HepG2 (cell line): ENCODE results near the gene GNPDA2. TPM values are rescaled to one million over a fixed set of nuclear protein-coding genes. Genes with fewer than 3 reads are reported as not detected.

Experiments
- ATAC-seq: fragments of 200-7000 bp; cut with Tn5 transposase; 3 replicates; pipeline ENCODE4 v1.9.1; 2020; ENCODE audit warnings: mild to moderate bottlenecking, moderate library complexity
- BruUV-seq: library from RNA; stranded (reverse); fragments of 400-500 nt; replicated peaks from 2 replicates; lab custom pipeline; 2021; lab: Mats Ljungman, UMichigan
- CTCF ChIA-PET: fragments of 300-600 bp; formaldehyde crosslinking; extraction: SDS; loops from one replicate; lab custom pipeline; 2021; ENCODE audit warnings: low total read pairs, inconsistent platforms, low intra/inter-chr PET ratio; lab: Yijun Ruan, JAX
- POLR2A ChIA-PET: fragments of 350-600 bp; sonication (Branson Sonifier 250); formaldehyde crosslinking; loops from one replicate; lab custom pipeline; 2020; ENCODE audit warnings: antibody characterized with exemption, inconsistent platforms; lab: Yijun Ruan, JAX
- DNase-seq: peaks from one replicate; pipeline ENCODE4 v3.0.0-alpha.2; 2015; ENCODE audit warnings: low spot score
- FAIRE-seq: peaks from 3 replicates; lab custom pipeline; 2011; peaks lifted over from hg19 to GRCh38; lab: Jason Lieb, UNC
- H2AFZ ChIP-seq: one replicate; pipeline ENCODE4 v1.6.1; 2011; ENCODE audit warnings: low read length, inconsistent platforms
- H3K27ac ChIP-seq: fragments of 300-600 bp; 3 replicates; pipeline ENCODE4 v1.8.0; 2011; ENCODE audit warnings: mixed run types, mild to moderate bottlenecking, mixed read lengths, low read length, inconsistent platforms; ENCODE audit not compliant: insufficient read depth; ENCODE audit errors: extremely low read length
- H3K27me3 ChIP-seq, 2 experiments: fragments of 200-600 bp in 1 of 2; 2 replicates in 1 of 2; 3 replicates in 1 of 2; pipeline versions ENCODE4 v1.6.0 to v1.8.0; 2011; ENCODE audit warnings: low read length in 2 of 2, mild to moderate bottlenecking in 2 of 2, moderate library complexity in 2 of 2, inconsistent platforms in 1 of 2; ENCODE audit not compliant: insufficient read depth in 2 of 2, control insufficient read depth in 1 of 2
- H3K36me3 ChIP-seq, 2 experiments: fragments of 200-600 bp in 1 of 2; replicated peaks in 1 of 2; 2 replicates in 1 of 2; 3 replicates in 1 of 2; pipeline versions ENCODE4 v1.5.1 to v1.8.0; 2011; ENCODE audit warnings: low read length in 2 of 2, inconsistent platforms in 1 of 2; ENCODE audit not compliant: insufficient read depth in 2 of 2, control insufficient read depth in 1 of 2
- H3K4me1 ChIP-seq: 2 replicates; pipeline ENCODE4 v1.5.1; 2012; ENCODE audit warnings: low read length, inconsistent platforms; ENCODE audit not compliant: insufficient read depth
- H3K4me2 ChIP-seq: 2 replicates; pipeline ENCODE4 v1.6.0; 2011; ENCODE audit warnings: low read depth, low read length, inconsistent platforms
- H3K4me3 ChIP-seq, 3 experiments: fragments of 200-600 bp in 1 of 3; sonication (generic), shearing (Covaris generic) in 1 of 3; replicated peaks in 1 of 3; 2 replicates each; pipeline ENCODE4 v1.5.1; 2011 to 2016; ENCODE audit warnings: low read length in 3 of 3, inconsistent platforms in 2 of 3, low read depth in 2 of 3, mild to moderate bottlenecking in 2 of 3, control low read depth in 1 of 3, mixed read lengths in 1 of 3; ENCODE audit not compliant: insufficient read depth in 1 of 3
- H3K79me2 ChIP-seq: one replicate; pipeline ENCODE4 v1.6.1; 2011; ENCODE audit warnings: low read length, inconsistent platforms; ENCODE audit not compliant: insufficient read depth
- H3K9ac ChIP-seq: 2 replicates; pipeline ENCODE4 v1.6.0; 2011; ENCODE audit warnings: mild to moderate bottlenecking, low read depth, low read length, inconsistent platforms; ENCODE audit not compliant: insufficient read depth
- H3K9me3 ChIP-seq: 2 replicates; pipeline ENCODE4 v1.5.1; 2012; ENCODE audit warnings: mild to moderate bottlenecking, low read length
- H4K20me1 ChIP-seq: 2 replicates; pipeline ENCODE4 v1.6.0; 2011; ENCODE audit warnings: inconsistent platforms, mild to moderate bottlenecking, low read length, moderate library complexity; ENCODE audit not compliant: insufficient read depth
- FIP1L1 ChIP-seq: fragments of 200-400 bp; formaldehyde crosslinking; IDR thresholded peaks from 2 replicates; pipeline ENCODE4 v1.6.1; 2018; ENCODE audit warnings: low read depth, mild to moderate bottlenecking, low read length, moderate library complexity, borderline replicate concordance; ENCODE audit not compliant: insufficient read depth
- KAT2B ChIP-seq: fragments of 150-350 bp; IDR thresholded peaks from 2 replicates; pipeline ENCODE4 v1.6.1; 2014; ENCODE audit warnings: low read depth, low read length, borderline replicate concordance
- KAT7 ChIP-seq: IDR thresholded peaks from 2 replicates; pipeline ENCODE4 v1.6.1; 2018; ENCODE audit warnings: borderline replicate concordance, missing compliant biosample characterization
- KDM1A ChIP-seq: IDR thresholded peaks from 2 replicates; pipeline ENCODE4 v1.6.1; 2016; ENCODE audit warnings: missing compliant biosample characterization
- NFATC3 ChIP-seq: sonication (generic); formaldehyde crosslinking; IDR thresholded peaks from 2 replicates; pipeline ENCODE4 v1.5.1; 2020; ENCODE audit warnings: mild to moderate bottlenecking, missing genetic modification reagents
- PHF21A ChIP-seq: sonication (generic); formaldehyde crosslinking; IDR thresholded peaks from 2 replicates; pipeline ENCODE4 v1.5.0; 2020; ENCODE audit warnings: mild to moderate bottlenecking, missing genetic modification reagents
- RFX5 ChIP-seq: IDR thresholded peaks from 2 replicates; pipeline ENCODE4 v1.6.1; 2011; ENCODE audit warnings: low read depth, low read length, improper control_type of control experiment
- RFXANK ChIP-seq: IDR thresholded peaks from 2 replicates; pipeline ENCODE4 v1.6.1; 2016
- SNAPC2 ChIP-seq: sonication (generic); formaldehyde crosslinking; IDR thresholded peaks from 2 replicates; pipeline ENCODE4 v1.8.1; 2022; ENCODE audit warnings: mild to moderate bottlenecking, missing genetic modification reagents
- ZNF383 ChIP-seq: sonication (generic); formaldehyde crosslinking; IDR thresholded peaks from 2 replicates; pipeline ENCODE4 v1.4.0; 2020; ENCODE audit warnings: missing genetic modification reagents, mild to moderate bottlenecking, borderline replicate concordance
- ZNF441 ChIP-seq: sonication (generic); formaldehyde crosslinking; IDR thresholded peaks from 2 replicates; pipeline ENCODE4 v1.7.0; 2021; ENCODE audit warnings: missing genetic modification reagents, borderline replicate concordance
- ZNF609 ChIP-seq: sonication (generic); formaldehyde crosslinking; IDR thresholded peaks from 2 replicates; pipeline ENCODE4 v1.4.0; 2020; ENCODE audit warnings: mild to moderate bottlenecking, missing genetic modification reagents, borderline replicate concordance
- ZNF766 ChIP-seq: sonication (generic); formaldehyde crosslinking; IDR thresholded peaks from 2 replicates; pipeline ENCODE4 v1.5.0; 2020; ENCODE audit warnings: missing genetic modification reagents, borderline replicate concordance
- ZNF800 ChIP-seq: sonication (generic); formaldehyde crosslinking; IDR thresholded peaks from 2 replicates; pipeline ENCODE4 v1.4.0; 2020; ENCODE audit warnings: missing genetic modification reagents
- WGBS: methylation state at CpG from one replicate; pipeline ENCODE4 v1.1.6; 2017; ENCODE audit warnings: low lambda C conversion rate; 5-methylcytosine and 5-hydroxymethylcytosine counted together
- in situ Hi-C: cut with HindIII; loops from 2 replicates; pipeline ENCODE4 v1.10.0; 2017; ENCODE audit warnings: low pct_unique_long_range_greater_than_20kb; ENCODE audit not compliant: extremely low pct_ligation_motif_present
- intact Hi-C: fragments of 100-400 bp; cut with micrococcal nuclease; formaldehyde crosslinking; loops from one replicate; pipeline ENCODE4 v1.10.0; 2022; ENCODE audit not compliant: unreplicated experiment
- polyA plus RNA-seq, 8 experiments: library from polyadenylated mRNA; depleted of rRNA in 3 of 8; stranded (reverse) in 7 of 8; unstranded in 1 of 8; fragments of >200 nt; fragmentation: Illumina TruSeq in 4 of 8; extraction: Trizol in 4 of 8; gene quantifications; 2 replicates each; pipeline versions ENCODE4 v1.2.1 to v1.2.3, GENCODE V29; 2011 to 2016; ENCODE audit warnings: low read depth in 4 of 8, missing spikeins in 1 of 8, mixed read lengths in 1 of 8; ENCODE audit not compliant: insufficient read depth in 1 of 8
- total RNA-seq, 5 experiments: library from RNA; depleted of rRNA; stranded (reverse); fragments of >200 nt; fragmentation: Illumina TruSeq; extraction: Trizol; gene quantifications; 2 replicates each; pipeline ENCODE4 v1.2.3, GENCODE V29; 2016; ENCODE audit warnings: low read depth in 1 of 5

Gene GNPDA2
- total and polyA plus RNA-seq, 2 of the 13 experiments (the other 11 are each of a cell fraction or from before 2014, with no cell fraction given), result 5.4 to 9.0 TPM

DNA sequence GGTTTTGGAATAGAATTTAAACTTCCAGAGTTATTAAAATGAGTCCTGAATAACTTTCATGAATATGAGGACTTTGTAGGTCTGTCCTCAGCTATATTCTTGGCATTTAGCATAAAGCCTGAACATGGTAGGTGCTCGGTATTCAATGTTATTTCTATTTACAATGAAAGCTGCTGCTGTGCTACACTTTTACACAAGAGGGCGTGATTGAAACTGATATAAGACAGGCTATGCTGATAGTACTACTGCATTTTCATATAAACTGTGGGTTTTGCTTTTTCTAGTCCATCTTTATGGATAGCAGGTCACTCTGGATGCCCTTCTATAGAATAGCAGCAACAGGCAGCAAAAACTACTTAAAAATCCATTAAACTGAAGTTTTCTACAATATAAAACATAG, 12.3 kb upstream of the GNPDA2 start (continued):
- no peak for TF ChIP-seq RFXANK (CRISPR knock-in tag)

GRCh38 chr4:44736900-44737299, 10.5 kb upstream of the GNPDA2 start:
- Histone ChIP-seq H2AFZ (no peak overlapping the region), H3K9ac (no peak overlapping the region), H3K36me3 (no peaks in the 10 kb centered on the region), H4K20me1 (no peaks in the 10 kb centered on the region), H3K27ac (no peak overlapping the region), H3K4me3 (no peak overlapping the region), H3K4me1 (no peaks in the 10 kb centered on the region), H3K27me3 (no peaks in the 10 kb centered on the region), H3K79me2 (no peaks in the 10 kb centered on the region), H3K4me2 (no peak overlapping the region), H3K9me3 (no peaks in the 10 kb centered on the region)
- BruUV-seq, result no TSS peak
- intact Hi-C loops, result no loop called here
- no peak for TF ChIP-seq ZNF766 (CRISPR knock-in tag)
- TF ChIP-seq NFATC3 (CRISPR knock-in tag), result no peak
- TF ChIP-seq ZNF800 (CRISPR knock-in tag), result no peak
- TF ChIP-seq FIP1L1, result no peak
- no peak for TF ChIP-seq PHF21A
- TF ChIP-seq RFX5, result no peak
- TF ChIP-seq KAT2B, result no peak
- TF ChIP-seq ZNF383, result no peak
- no peak for TF ChIP-seq KDM1A (CRISPR knock-in tag)
- no peak for TF ChIP-seq ZNF441 (CRISPR knock-in tag)
- TF ChIP-seq ZNF609, result no peak
- no peak for TF ChIP-seq SNAPC2 (CRISPR knock-in tag)
- no peak for TF ChIP-seq KAT7 (CRISPR knock-in tag)
- 7% methylated on average over 2 of the region's 2 CpGs for WGBS
- in situ Hi-C loops, result no loop called here
- DNase-seq (no peak), ATAC-seq (no peak), FAIRE-seq (no peak)
- POLR2A ChIA-PET, result no interaction called here
- CTCF ChIA-PET, result no interaction called here
